GM10847 (cell line): Measurements from ENCODE around the gene B4GALNT4.

Source experiments
- POLR2A ChIP-seq: IDR thresholded peaks from 2 replicates; pipeline ENCODE4 v1.6.1; 2011; ENCODE audit not compliant: insufficient read length; ENCODE audit errors: extremely low read depth

Gene B4GALNT4

GRCh38 chr11:394858-395655, 25.8 kb downstream of the B4GALNT4 start:
- TF ChIP-seq POLR2A: no peak

- no peak for TF ChIP-seq POLR2A
Measured at GRCh38 chr11:395866-396265, 26.6 kb downstream of the B4GALNT4 start.

- TF ChIP-seq POLR2A: no peak
Measured at GRCh38 chr11:396511-396947, 27.2 kb downstream of the B4GALNT4 start.

GRCh38 chr11:396948-397548, 27.7 kb downstream of the B4GALNT4 start:
- no peak for TF ChIP-seq POLR2A

- TF ChIP-seq POLR2A: no peak
Measured at GRCh38 chr11:398826-399225, 29.5 kb downstream of the B4GALNT4 start.

GRCh38 chr11:399731-400211, 30.5 kb downstream of the B4GALNT4 start:
- TF ChIP-seq POLR2A: no peak

GRCh38 chr11:400241-400689, 31.0 kb downstream of the B4GALNT4 start:
- no peak for TF ChIP-seq POLR2A

GRCh38 chr11:403021-403760, 33.9 kb downstream of the B4GALNT4 start:
- TF ChIP-seq POLR2A: no peak

GRCh38 chr11:403761-404431, 34.6 kb downstream of the B4GALNT4 start:
- no peak for TF ChIP-seq POLR2A

- TF ChIP-seq POLR2A: no peak
Measured at GRCh38 chr11:404551-405264, 35.4 kb downstream of the B4GALNT4 start.

- no peak for TF ChIP-seq POLR2A
Measured at GRCh38 chr11:405323-405953, 36.1 kb downstream of the B4GALNT4 start.

- TF ChIP-seq POLR2A: no peak
Measured at GRCh38 chr11:405954-406795, 36.9 kb downstream of the B4GALNT4 start.

GRCh38 chr11:406796-407650, 37.7 kb downstream of the B4GALNT4 start:
- TF ChIP-seq POLR2A: no peak
